ENCODE measurements around the gene GUK1. TPM values are rescaled to one million over a fixed set of nuclear protein-coding genes. Genes with fewer than 3 reads are reported as not detected.
A peak's percentile ranks its signal among the peaks of the same experiment; 100 is the strongest.

Gene GUK1
- total RNA-seq = 129 to 136 TPM (median 135 TPM) in 3 replicates

GRCh38 chr1:228139931-228140723, at the start of gene GUK1:
GUK1 (plus strand) TSS chr1:228140279; CDS start chr1:228140303, 24 bp downstream.
- no peak for TF ChIP-seq CTCF (IDR thresholded peaks at IDR 0.05; ENCODE audit: unreplicated experiment)
- Mint-ChIP-seq H3K4me1 (peaks cover 19% of the 10 kb centered on the region), H3K27me3 (ENCODE audit: low read depth) (peaks cover 13% of the 10 kb centered on the region), H3K4me3 (peak within 1 kb of the TSS; percentile 90), H3K27ac (peak within 1 kb of the TSS; percentile 98), H3K36me3 (no peaks in the 10 kb centered on the region), H3K9me3 (no peaks in the 10 kb centered on the region)
- peak; percentile 99 for DNase-seq (ENCODE audit: low spot score in 2 of 2, unreplicated experiment in 2 of 2)

GRCh38 chr1:228090613-228091081, 49.4 kb upstream of the GUK1 start:
- DNase-seq (ENCODE audit: low spot score in 2 of 2, unreplicated experiment in 2 of 2) = no peak
- peaks cover 15% of the 10 kb centered on the region for H3K9me3 Mint-ChIP-seq
- H3K27me3 Mint-ChIP-seq (ENCODE audit: low read depth) = no peaks in the 10 kb centered on the region
- peaks cover 34% of the 10 kb centered on the region for H3K4me1 Mint-ChIP-seq
- H3K27ac Mint-ChIP-seq = peak overlapping the region; percentile 39
- TF ChIP-seq CTCF (IDR thresholded peaks at IDR 0.05; ENCODE audit: unreplicated experiment) = no peak
- no peak overlapping the region for H3K4me3 Mint-ChIP-seq
- H3K36me3 Mint-ChIP-seq = peaks cover 24% of the 10 kb centered on the region

GRCh38 chr1:228091084-228091483, 49.0 kb upstream of the GUK1 start:
- H3K27ac Mint-ChIP-seq = peak overlapping the region; percentile 13
- H3K27me3 Mint-ChIP-seq (ENCODE audit: low read depth) = no peaks in the 10 kb centered on the region
- TF ChIP-seq CTCF (IDR thresholded peaks at IDR 0.05; ENCODE audit: unreplicated experiment) = no peak
- H3K9me3 Mint-ChIP-seq = peaks cover 18% of the 10 kb centered on the region
- H3K4me3 Mint-ChIP-seq = no peak overlapping the region
- DNase-seq (ENCODE audit: low spot score in 2 of 2, unreplicated experiment in 2 of 2) = no peak
- H3K36me3 Mint-ChIP-seq = peaks cover 29% of the 10 kb centered on the region
- H3K4me1 Mint-ChIP-seq = peaks cover 31% of the 10 kb centered on the region

- Mint-ChIP-seq H3K27me3 (ENCODE audit: low read depth) (no peaks in the 10 kb centered on the region), H3K4me3 (no peak overlapping the region), H3K36me3 (peaks cover 32% of the 10 kb centered on the region), H3K27ac (peak overlapping the region; percentile 47), H3K4me1 (peaks cover 22% of the 10 kb centered on the region), H3K9me3 (peaks cover 18% of the 10 kb centered on the region)
- no peak for DNase-seq (ENCODE audit: low spot score in 2 of 2, unreplicated experiment in 2 of 2)
- TF ChIP-seq CTCF (IDR thresholded peaks at IDR 0.05; ENCODE audit: unreplicated experiment) = no peak
Observed at GRCh38 chr1:228092342-228093049, 47.6 kb upstream of the GUK1 start.

GRCh38 chr1:228093050-228093906, 46.8 kb upstream of the GUK1 start:
- peaks cover 36% of the 10 kb centered on the region for H3K36me3 Mint-ChIP-seq
- no peak for TF ChIP-seq CTCF (IDR thresholded peaks at IDR 0.05; ENCODE audit: unreplicated experiment)
- peaks cover 18% of the 10 kb centered on the region for H3K9me3 Mint-ChIP-seq
- no peak overlapping the region for H3K4me3 Mint-ChIP-seq
- H3K4me1 Mint-ChIP-seq = peaks cover 15% of the 10 kb centered on the region
- H3K27ac Mint-ChIP-seq = no peak overlapping the region
- no peaks in the 10 kb centered on the region for H3K27me3 Mint-ChIP-seq (ENCODE audit: low read depth)
- no peak for DNase-seq (ENCODE audit: low spot score in 2 of 2, unreplicated experiment in 2 of 2)
